ENCODE data around the gene POMZP3. TPM values are rescaled to one million over a fixed set of nuclear protein-coding genes. Genes with fewer than 3 reads are reported as not detected.
A peak's percentile ranks its signal among the peaks of the same experiment; 100 is the strongest.
"Not testable (repeated sequence)": the region's sequence is repeated elsewhere in the genome, so short reads cannot be mapped to it uniquely, and the experiment has no call there.

POMZP3 gene
- total and polyA plus RNA-seq, 5 donors from 2014 or later: 3.1 to 22.3 (median 4.4) TPM

DNA sequence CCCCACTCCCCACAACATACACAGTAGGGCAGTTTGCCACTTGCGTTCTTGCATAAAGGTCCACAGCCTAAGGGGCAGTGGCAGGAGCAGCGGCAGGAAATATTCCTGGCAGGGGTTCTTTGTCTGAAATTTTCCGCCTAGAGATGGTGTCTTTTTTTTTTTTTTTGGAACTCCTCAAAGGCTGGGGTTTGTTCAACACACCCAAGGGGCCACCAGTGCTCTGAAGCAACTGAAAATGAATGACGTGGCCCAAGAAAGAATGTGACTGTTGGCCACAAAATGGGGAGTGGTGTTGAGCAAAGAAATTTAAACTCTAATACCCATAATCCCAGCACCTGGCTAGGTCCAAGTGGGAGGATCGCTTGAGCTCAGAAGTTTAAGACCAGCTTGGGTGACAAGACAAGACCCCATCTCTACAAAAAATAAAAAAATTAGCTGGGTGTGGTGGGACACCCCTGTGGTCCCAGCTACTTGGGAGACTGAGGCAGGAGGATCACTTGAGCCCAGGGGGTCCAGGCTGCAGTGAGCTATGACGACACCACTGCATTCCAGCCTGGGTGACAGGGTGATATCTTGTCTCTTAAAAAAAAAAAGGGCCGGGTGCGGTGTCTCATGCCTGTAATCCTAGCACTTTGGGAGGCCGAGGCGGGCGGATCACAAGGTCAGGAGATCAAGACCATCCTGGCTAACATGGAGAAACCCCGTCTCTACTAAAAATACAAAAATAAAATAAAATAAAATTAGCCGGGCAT is 7.5 kb downstream of the POMZP3 start:
- not testable (repeated sequence) for ATAC-seq (ENCODE audit: low read depth in 2 of 2); H3K4me3 Mint-ChIP-seq; DNase-seq; H3K9me3 ChIP-seq (ENCODE audit: control insufficient read depth in 2 of 2, low read length in 2 of 2); H3K27ac ChIP-seq (ENCODE audit: insufficient read depth, low read length, poor library complexity, severe bottlenecking); H3K27me3 ChIP-seq (ENCODE audit: control insufficient read depth, insufficient read depth, low read length); H3K36me3 ChIP-seq (ENCODE audit: control insufficient read depth, insufficient read depth, low read length); H3K4me3 ChIP-seq (ENCODE audit: low read depth, low read length); H3K9me3 Mint-ChIP-seq; H3K4me1 Mint-ChIP-seq; H3K4me1 ChIP-seq (ENCODE audit: control insufficient read depth, insufficient read depth, low read length, poor library complexity, severe bottlenecking); H3K27me3 Mint-ChIP-seq; H3K36me3 Mint-ChIP-seq; H3K27ac Mint-ChIP-seq

DNA sequence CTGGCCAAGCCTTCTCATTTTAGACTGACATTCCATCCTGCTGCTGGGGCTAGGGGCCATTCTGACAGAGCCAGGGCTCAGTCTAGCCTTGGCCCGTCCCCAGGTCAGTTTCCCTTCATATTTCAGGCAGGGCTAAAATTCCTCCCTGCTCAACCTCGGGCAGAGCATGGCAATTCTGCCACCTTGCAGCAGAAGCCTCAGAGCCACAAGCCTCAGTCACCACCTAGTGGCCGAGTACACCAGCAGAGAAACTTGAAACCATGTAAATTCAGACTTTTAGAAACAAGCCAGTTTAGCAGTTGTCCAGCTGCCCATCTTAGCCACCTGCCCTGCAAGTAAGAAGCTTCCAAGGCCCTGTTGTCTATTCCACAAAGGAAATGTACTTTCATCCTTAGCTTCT is 13.3 kb downstream of the POMZP3 start:
- not testable (repeated sequence) for DNase-seq; H3K27me3 Mint-ChIP-seq; H3K27ac ChIP-seq (ENCODE audit: insufficient read depth, low read length, poor library complexity, severe bottlenecking); H3K4me3 ChIP-seq (ENCODE audit: low read depth, low read length); H3K9me3 Mint-ChIP-seq; ATAC-seq (ENCODE audit: low read depth in 2 of 2); H3K36me3 ChIP-seq (ENCODE audit: control insufficient read depth, insufficient read depth, low read length); H3K27me3 ChIP-seq (ENCODE audit: control insufficient read depth, insufficient read depth, low read length); H3K9me3 ChIP-seq (ENCODE audit: control insufficient read depth in 2 of 2, low read length in 2 of 2); H3K36me3 Mint-ChIP-seq; H3K4me3 Mint-ChIP-seq; H3K4me1 ChIP-seq (ENCODE audit: control insufficient read depth, insufficient read depth, low read length, poor library complexity, severe bottlenecking); H3K4me1 Mint-ChIP-seq; H3K27ac Mint-ChIP-seq

DNA sequence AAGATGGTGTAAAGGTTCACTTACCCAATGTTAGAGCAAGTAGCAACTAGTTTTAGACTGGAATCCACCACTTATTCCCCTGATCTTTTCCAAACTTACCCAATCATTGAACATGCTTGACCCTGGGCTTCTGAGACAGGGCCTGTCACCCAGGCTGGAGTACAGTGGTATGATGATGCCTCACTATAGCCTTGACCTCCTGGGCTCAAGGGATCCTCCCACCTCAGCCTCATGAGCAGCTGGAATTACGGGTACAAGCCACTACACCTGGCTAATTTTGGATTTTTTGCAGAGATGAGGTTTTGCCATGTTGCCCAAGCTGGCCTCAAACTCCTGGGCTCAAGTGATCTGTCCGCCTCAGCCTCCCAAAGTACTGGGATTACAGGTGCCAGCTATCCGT is 14.8 kb downstream of the POMZP3 start:
- H3K27ac ChIP-seq (ENCODE audit: insufficient read depth, low read length, poor library complexity, severe bottlenecking); H3K4me3 ChIP-seq (ENCODE audit: low read depth, low read length); H3K4me3 Mint-ChIP-seq; H3K27ac Mint-ChIP-seq; ATAC-seq (ENCODE audit: low read depth in 2 of 2); H3K27me3 ChIP-seq (ENCODE audit: control insufficient read depth, insufficient read depth, low read length); H3K4me1 Mint-ChIP-seq; H3K9me3 Mint-ChIP-seq; H3K36me3 ChIP-seq (ENCODE audit: control insufficient read depth, insufficient read depth, low read length); DNase-seq; H3K27me3 Mint-ChIP-seq; H3K4me1 ChIP-seq (ENCODE audit: control insufficient read depth, insufficient read depth, low read length, poor library complexity, severe bottlenecking); H3K36me3 Mint-ChIP-seq; H3K9me3 ChIP-seq (ENCODE audit: control insufficient read depth in 2 of 2, low read length in 2 of 2): not testable (repeated sequence)

DNA sequence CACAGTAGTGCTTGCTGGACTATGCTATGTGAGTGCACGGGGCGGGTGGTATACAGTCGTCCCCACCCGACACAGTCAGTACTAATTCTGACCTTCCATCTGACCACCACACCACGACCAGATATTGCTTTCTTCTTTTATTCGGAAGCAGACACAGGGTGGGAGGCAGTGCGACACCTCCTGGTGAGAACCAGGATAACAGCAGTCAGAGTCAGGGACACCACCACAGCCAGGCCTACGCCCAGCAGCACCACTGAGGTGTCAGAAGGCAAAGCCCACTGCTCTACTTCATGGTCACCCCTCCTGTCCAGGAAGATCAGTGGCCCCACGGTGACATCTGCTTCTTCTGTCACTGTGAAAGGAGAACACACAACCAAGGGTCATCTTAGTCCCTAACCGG is 17.2 kb downstream of the POMZP3 start:
- H3K36me3 ChIP-seq (ENCODE audit: control insufficient read depth, insufficient read depth, low read length); DNase-seq; H3K36me3 Mint-ChIP-seq; H3K9me3 Mint-ChIP-seq; H3K4me3 ChIP-seq (ENCODE audit: low read depth, low read length); H3K4me3 Mint-ChIP-seq; H3K27me3 Mint-ChIP-seq; H3K27me3 ChIP-seq (ENCODE audit: control insufficient read depth, insufficient read depth, low read length); H3K4me1 ChIP-seq (ENCODE audit: control insufficient read depth, insufficient read depth, low read length, poor library complexity, severe bottlenecking); H3K9me3 ChIP-seq (ENCODE audit: control insufficient read depth in 2 of 2, low read length in 2 of 2); H3K27ac Mint-ChIP-seq; H3K27ac ChIP-seq (ENCODE audit: insufficient read depth, low read length, poor library complexity, severe bottlenecking): not testable (repeated sequence)
- H3K4me1 Mint-ChIP-seq: peaks cover 0 to 20% (median 0%) of the 10 kb centered on the region in 4 donors
- ATAC-seq (ENCODE audit: low read depth in 2 of 2): peak; percentile 47 to 53

DNA sequence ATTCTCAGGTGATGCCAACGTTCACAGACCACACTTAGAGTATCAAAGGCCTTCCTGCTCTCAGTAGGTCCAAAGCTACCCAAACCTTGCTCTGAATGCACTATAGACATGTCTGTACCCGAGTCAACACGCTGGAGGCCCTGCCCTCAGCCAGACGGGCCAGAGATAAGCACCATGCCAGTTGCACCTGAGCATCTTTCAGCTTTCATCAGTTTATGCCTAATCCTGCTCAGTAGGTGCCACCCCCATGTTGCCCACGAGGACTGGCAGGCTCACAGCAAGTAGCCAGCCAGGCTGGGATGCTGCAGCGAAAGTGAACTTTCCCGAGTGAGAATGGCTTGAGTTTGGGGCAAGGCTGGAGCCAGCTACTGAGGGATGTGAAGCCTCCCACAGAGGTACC is 18.6 kb downstream of the POMZP3 start:
- not testable (repeated sequence) for DNase-seq; H3K9me3 Mint-ChIP-seq; H3K4me1 ChIP-seq (ENCODE audit: control insufficient read depth, insufficient read depth, low read length, poor library complexity, severe bottlenecking); H3K27ac ChIP-seq (ENCODE audit: insufficient read depth, low read length, poor library complexity, severe bottlenecking); H3K4me3 ChIP-seq (ENCODE audit: low read depth, low read length); H3K9me3 ChIP-seq (ENCODE audit: control insufficient read depth in 2 of 2, low read length in 2 of 2); H3K36me3 ChIP-seq (ENCODE audit: control insufficient read depth, insufficient read depth, low read length); H3K27me3 ChIP-seq (ENCODE audit: control insufficient read depth, insufficient read depth, low read length); H3K27me3 Mint-ChIP-seq; H3K36me3 Mint-ChIP-seq; H3K4me3 Mint-ChIP-seq; ATAC-seq (ENCODE audit: low read depth in 2 of 2)
- Mint-ChIP-seq H3K4me1 (peaks cover 0 to 20% (median 0%) of the 10 kb centered on the region in 4 donors), H3K27ac (peak overlapping the region in 2 of 3 donors; percentile 46 to 66)

DNA sequence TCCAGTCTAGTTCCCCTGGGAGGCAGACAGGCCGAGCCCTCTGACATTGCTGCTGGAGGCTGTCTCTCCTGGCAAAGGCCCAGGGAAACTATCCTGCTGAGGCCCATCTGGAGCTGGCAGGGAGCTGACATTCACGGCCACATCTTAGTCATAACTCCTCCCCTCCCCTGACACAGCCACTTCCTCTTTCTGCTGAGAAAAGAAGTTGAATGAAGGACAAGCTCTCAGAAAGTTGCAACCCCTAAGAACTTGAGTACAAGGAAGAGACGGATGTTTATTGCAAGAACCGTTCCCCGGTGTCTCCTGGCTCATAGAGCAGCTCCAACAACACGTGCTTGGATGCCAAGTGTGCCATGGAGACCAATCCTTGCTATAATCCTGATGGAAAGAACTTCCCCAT is 21.1 kb downstream of the POMZP3 start:
- peak; percentile 95 to 96 for ATAC-seq (ENCODE audit: low read depth in 2 of 2)

DNA sequence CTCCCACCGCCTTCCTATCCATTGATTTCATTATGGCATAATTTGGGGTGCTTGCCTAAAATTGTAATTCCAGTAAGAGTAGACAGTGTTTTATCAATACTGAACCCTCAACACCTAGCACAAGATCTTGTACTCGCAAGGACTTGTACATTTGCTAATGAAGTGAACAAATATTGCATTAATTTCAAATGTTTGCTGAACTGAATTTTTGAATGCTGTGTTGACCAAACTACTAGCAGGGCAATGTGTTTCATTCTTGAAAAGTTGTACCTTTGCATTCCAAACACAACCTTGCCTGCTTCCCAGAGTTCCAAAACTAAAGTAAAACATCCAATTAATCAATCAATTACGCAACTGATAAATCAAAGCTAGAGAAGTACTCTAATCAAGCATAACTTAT is 26.4 kb downstream of the POMZP3 start:
- not testable (repeated sequence) for ATAC-seq (ENCODE audit: low read depth in 2 of 2); H3K4me1 ChIP-seq (ENCODE audit: control insufficient read depth, insufficient read depth, low read length, poor library complexity, severe bottlenecking); H3K9me3 Mint-ChIP-seq; DNase-seq; H3K27me3 ChIP-seq (ENCODE audit: control insufficient read depth, insufficient read depth, low read length); H3K27me3 Mint-ChIP-seq; H3K36me3 Mint-ChIP-seq; H3K9me3 ChIP-seq (ENCODE audit: control insufficient read depth in 2 of 2, low read length in 2 of 2); H3K4me3 ChIP-seq (ENCODE audit: low read depth, low read length); H3K36me3 ChIP-seq (ENCODE audit: control insufficient read depth, insufficient read depth, low read length); H3K27ac ChIP-seq (ENCODE audit: insufficient read depth, low read length, poor library complexity, severe bottlenecking); H3K4me3 Mint-ChIP-seq
- H3K27ac Mint-ChIP-seq: peak overlapping the region in 2 of 3 donors; percentile 18 to 31
- peaks cover 0 to 34% (median 20%) of the 10 kb centered on the region in 4 donors for H3K4me1 Mint-ChIP-seq

More for the DNA sequence above, 21.1 kb downstream of the POMZP3 start:
- Mint-ChIP-seq H3K4me3 (peak overlapping the region in 2 of 4 donors; percentile 36 to 59), H3K4me1 (peaks cover 0 to 22% (median 2%) of the 10 kb centered on the region in 4 donors)
- not testable (repeated sequence) for H3K9me3 ChIP-seq (ENCODE audit: control insufficient read depth in 2 of 2, low read length in 2 of 2); H3K9me3 Mint-ChIP-seq; H3K36me3 ChIP-seq (ENCODE audit: control insufficient read depth, insufficient read depth, low read length); H3K27ac ChIP-seq (ENCODE audit: insufficient read depth, low read length, poor library complexity, severe bottlenecking); H3K4me3 ChIP-seq (ENCODE audit: low read depth, low read length); H3K27me3 ChIP-seq (ENCODE audit: control insufficient read depth, insufficient read depth, low read length); H3K36me3 Mint-ChIP-seq; H3K27me3 Mint-ChIP-seq; H3K27ac Mint-ChIP-seq; H3K4me1 ChIP-seq (ENCODE audit: control insufficient read depth, insufficient read depth, low read length, poor library complexity, severe bottlenecking)
- peak in 2 of 3 donors; percentile 43 to 71 for DNase-seq

DNA sequence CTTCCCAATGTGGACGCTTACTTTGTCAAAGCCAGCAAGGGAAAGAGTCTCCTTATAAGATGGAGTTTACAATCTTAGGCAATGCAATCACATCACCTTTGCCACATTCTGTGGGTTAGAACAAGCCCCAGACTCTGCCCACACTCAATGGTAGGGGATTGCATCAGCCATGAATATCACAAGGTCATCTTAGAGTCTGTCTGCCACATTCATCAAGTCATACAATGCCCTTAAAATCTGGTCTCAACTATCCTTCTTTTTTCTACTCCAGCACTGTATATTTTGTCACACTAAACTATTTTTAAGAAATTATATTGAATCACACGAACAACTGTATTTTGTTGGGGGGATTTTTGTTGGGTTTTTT is 27.0 kb downstream of the POMZP3 start:
- H3K27me3 ChIP-seq (ENCODE audit: control insufficient read depth, insufficient read depth, low read length); H3K27ac Mint-ChIP-seq; H3K4me3 ChIP-seq (ENCODE audit: low read depth, low read length); H3K27ac ChIP-seq (ENCODE audit: insufficient read depth, low read length, poor library complexity, severe bottlenecking); H3K36me3 ChIP-seq (ENCODE audit: control insufficient read depth, insufficient read depth, low read length); H3K4me1 ChIP-seq (ENCODE audit: control insufficient read depth, insufficient read depth, low read length, poor library complexity, severe bottlenecking); DNase-seq; H3K9me3 Mint-ChIP-seq; ATAC-seq (ENCODE audit: low read depth in 2 of 2); H3K4me3 Mint-ChIP-seq; H3K27me3 Mint-ChIP-seq; H3K36me3 Mint-ChIP-seq; H3K9me3 ChIP-seq (ENCODE audit: control insufficient read depth in 2 of 2, low read length in 2 of 2): not testable (repeated sequence)
- H3K4me1 Mint-ChIP-seq: peaks cover 0 to 38% (median 24%) of the 10 kb centered on the region in 4 donors
